ENCODE results near the gene CFAP221.

- TF ChIP-seq FOXK2 (IDR thresholded peaks at IDR 0.05), result no peak
- no peak for TF ChIP-seq NFRKB (IDR thresholded peaks at IDR 0.05)
- TF ChIP-seq CTBP1 (IDR thresholded peaks at IDR 0.05; ENCODE audit: borderline replicate concordance), result no peak
- TF ChIP-seq SUZ12 (IDR thresholded peaks at IDR 0.05), result no peak
- TF ChIP-seq BHLHE40 (IDR thresholded peaks at IDR 0.05; ENCODE audit: borderline replicate concordance), result no peak
- TF ChIP-seq ARNT (IDR thresholded peaks at IDR 0.05), result no peak
- TF ChIP-seq SP1 (IDR thresholded peaks at IDR 0.05), result no peak
- TF ChIP-seq ZNF384 (IDR thresholded peaks at IDR 0.05), result no peak
- TF ChIP-seq FOXM1 (IDR thresholded peaks at IDR 0.05; ENCODE audit: borderline replicate concordance), result no peak
- no peak for TF ChIP-seq LEF1 (IDR thresholded peaks at IDR 0.05; ENCODE audit: borderline replicate concordance)
Observed at GRCh38 chr2:119508756-119509155, 35.5 kb upstream of the CFAP221 start.

Data from HEK293T (cell line).